Cardiac septum (tissue), 1 donor: ENCODE measurements around the gene ALLC. TPM values are rescaled to one million over a fixed set of nuclear protein-coding genes. Genes with fewer than 3 reads are reported as not detected.

Experiments used
- DNase-seq: peaks from one replicate; pipeline ENCODE4 v3.0.0-alpha.2; 2020; ENCODE audit warnings: low spot score
- intact Hi-C: fragments of 100-400 bp; cut with DNase I; formaldehyde crosslinking; loops from one replicate; pipeline ENCODE4 v1.14.0; 2022
- total RNA-seq: library from RNA; stranded (reverse); fragmentation: NEBNext Ultra II Directional; extraction: Animal tissue kit (Norgen Biotek cat#: 25700); gene quantifications from one replicate; pipeline ENCODE4 v1.2.1, GENCODE V29; 2021
- donor health status: DM: no; HTN: no; CAD: no.

The ALLC gene
- total RNA-seq, 1 donor from 2014 or later: not detected

- intact Hi-C loops: no loop called here
- DNase-seq: no peak
Observed at GRCh38 chr2:3731829-3732228, 73.8 kb downstream of the ALLC start.

DNA sequence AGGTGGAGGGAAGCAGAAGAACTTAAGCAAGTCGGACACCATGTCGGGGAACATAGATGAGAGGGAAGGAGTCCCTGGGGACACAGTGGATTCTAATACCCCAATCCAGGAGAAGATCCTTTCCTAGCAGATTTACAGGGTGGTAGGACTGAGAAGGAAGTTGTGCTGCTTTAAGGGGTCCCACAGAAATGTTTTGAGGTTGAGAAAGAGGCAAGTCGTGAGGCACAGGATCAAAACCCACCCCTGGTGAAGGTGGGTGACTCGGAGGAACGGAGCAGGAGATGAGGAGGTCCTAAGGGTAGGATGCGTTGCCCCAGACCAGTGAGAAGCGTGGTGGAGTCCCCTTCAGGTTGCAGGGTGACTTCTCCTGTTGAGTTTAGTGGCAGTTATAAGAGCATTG is 78.1 kb downstream of the ALLC start:
- DNase-seq: no peak
- intact Hi-C loops: no loop called here

DNA sequence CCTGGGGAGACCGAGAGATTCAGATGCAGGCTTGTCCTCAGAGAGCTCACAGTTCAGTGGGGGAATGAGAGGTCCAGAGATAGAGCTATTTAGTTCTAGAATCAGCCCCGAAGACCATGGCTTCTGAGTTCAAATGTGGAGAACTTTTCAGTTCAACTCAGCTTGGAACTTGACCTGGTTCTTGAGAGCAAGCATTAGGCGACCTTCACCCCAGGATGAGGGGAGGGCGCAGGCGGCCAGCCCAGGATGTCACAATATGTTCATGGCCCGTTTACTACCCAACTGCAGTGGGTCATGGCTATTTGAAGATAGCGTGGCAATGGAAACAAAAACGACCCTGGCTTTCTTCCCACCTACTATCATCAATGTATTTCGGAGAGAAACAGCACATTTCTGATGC is 79.1 kb downstream of the ALLC start:
- intact Hi-C loops: no loop called here
- DNase-seq: no peak

GRCh38 chr2:3738454-3738853 is 80.5 kb downstream of the ALLC start:
- intact Hi-C loops: no loop called here

GRCh38 chr2:3739313-3739712 is 81.3 kb downstream of the ALLC start:
- no peak for DNase-seq
- intact Hi-C loops: no loop called here

More at GRCh38 chr2:3738454-3738853, 80.5 kb downstream of the ALLC start:
- DNase-seq: no peak

GRCh38 chr2:3741396-3741795 is 83.4 kb downstream of the ALLC start:
- intact Hi-C loops: no loop called here
- no peak for DNase-seq

DNA sequence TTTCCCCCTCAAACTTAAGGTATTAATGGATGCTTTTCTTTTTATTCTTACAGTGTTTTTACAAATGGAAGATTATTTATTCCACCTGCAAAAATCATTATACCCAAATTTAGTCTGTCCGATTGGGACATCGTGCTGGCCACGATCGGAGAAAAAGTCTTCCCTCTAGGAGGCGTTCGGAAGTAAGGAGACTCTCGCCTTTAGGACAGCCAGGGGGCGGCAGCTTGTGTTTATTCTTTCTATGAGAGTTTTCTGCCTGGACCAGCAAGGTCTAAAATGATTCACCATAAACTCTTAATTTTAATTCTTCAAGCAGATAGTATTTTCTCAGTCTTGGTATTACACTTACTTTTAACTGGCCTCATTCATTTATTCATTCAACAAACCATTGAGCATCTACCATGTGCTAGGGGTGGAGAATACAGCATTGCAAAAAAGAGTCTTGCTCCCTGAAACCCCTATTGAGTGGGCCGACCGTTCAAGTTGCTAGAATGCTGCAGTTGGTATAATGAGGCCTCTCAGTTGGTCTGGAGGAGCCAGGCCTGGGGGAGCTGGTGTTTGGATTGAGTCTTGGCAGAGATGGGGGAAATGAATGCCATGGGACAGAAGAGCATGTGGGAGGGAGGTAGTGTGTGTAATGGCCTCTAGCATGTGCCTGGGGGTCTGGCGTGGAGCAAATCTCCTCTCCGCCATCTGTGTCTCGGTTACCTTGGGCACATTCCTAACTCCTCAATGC is 84.0 kb downstream of the ALLC start:
- intact Hi-C loops: no loop called here
- DNase-seq: no peak

DNA sequence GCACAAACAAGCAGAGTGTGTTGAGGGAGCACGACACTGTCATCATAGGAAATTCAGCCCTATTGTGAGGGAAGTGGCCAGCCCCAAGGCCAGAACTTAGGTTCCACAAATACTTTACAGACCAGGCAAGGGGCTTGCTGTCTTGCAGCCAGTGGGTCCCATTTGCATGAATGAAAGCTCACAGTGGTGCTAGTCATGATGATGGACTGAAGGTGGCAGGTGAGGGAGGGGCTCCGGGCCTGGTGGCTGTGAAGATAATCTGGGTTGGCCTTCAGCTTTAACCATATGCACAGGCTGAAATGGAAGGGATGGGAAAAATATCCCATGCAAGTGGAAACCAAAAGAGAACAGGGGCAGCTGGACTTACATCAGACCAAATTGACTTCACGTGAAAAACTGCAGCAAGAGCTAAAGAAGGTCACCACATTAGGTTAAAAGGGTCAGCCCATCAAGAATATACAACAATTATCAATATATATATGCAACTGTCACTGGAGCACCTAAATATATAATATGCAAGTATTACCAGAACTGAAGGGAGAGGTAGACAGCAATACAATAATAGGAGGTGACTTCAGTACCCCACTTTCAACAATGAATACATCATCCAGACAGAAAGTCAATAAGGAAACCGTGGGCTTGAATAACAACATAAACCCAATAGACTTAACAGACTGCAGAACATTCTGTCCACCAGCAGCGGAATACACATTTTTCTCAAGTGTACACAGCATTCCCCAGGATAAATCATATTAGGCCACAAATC is 84.9 kb downstream of the ALLC start:
- intact Hi-C loops: no loop called here
- DNase-seq: no peak

DNA sequence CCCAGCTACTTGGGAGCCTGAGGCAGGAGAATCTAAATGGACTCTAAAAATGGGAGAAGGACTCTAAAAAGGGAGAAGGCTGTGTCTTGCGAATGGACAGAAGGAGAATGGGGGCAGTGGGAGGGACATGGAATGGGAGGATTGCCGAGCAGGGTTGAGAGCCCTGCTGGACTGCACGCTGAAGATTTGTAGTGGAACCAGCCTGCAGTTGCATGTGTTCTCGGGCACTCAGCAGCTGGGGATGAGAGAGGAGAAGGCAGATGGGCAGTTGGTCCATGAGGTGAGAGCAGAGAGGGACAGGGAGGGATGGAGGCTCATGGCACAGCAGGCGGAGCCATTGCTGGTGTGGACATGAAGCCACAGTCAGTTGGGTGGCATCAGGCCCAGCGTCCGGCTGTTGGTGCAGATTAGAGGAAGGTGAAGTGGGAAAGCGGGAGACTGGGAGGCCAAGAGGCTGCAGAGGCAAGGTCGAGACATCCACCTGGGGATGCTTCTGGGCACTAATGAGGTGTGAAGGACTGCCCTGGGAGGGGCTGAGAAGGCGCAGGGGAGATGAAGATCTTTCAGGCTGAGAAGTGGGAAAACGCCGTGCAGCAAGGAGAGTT is 86.1 kb downstream of the ALLC start:
- DNase-seq: no peak
- intact Hi-C loops: no loop called here

DNA sequence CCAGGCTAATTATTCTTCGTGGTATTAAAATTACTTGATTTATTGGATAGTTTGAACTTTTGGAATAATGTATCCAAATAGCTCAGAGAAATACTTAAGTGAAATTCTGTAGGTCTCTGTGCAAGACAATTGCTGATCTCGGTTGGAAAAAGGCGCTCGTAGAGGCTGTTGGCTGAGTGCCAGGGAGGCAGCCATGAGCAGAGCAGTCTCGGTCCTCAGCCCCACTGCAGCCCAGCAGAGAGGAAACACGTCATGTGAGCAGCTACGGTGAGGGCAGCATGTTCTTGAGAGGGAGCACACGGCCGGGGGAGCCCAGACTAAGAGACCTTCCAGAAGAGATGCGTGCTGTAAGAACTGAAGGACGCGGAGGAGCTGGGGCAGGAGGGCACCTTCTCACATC is 87.9 kb downstream of the ALLC start:
- intact Hi-C loops: no loop called here
- no peak for DNase-seq

DNA sequence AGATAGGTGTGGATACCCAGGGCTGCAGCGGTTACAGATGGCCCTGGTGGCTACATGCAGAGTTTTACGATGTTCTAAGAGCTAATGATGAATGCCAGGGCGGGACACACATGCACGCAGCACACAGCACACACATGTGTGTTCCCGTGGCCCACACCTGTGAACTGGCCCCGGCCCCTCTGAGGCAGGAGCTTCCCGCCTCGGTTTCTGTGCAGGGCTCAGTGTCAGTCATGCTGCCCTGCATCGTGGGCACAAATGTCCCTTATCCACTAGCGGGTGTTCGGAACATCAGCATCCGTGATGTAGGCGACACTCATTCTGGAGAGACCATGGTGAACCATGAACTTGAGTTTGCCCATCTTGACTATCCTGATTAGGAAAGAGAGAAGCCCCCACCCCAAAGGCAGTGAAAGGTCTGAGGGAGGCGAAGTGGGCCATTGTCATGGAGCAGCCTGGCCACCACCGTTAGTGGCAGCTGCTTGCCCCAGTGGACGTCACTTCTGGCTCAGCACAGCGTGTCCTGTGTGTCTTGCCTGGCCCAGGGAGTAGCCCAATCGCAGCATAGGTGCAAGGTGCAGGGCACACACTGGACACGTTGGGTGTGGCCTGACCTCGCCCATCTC is 89.1 kb downstream of the ALLC start:
- intact Hi-C loops: no loop called here
- no peak for DNase-seq

DNA sequence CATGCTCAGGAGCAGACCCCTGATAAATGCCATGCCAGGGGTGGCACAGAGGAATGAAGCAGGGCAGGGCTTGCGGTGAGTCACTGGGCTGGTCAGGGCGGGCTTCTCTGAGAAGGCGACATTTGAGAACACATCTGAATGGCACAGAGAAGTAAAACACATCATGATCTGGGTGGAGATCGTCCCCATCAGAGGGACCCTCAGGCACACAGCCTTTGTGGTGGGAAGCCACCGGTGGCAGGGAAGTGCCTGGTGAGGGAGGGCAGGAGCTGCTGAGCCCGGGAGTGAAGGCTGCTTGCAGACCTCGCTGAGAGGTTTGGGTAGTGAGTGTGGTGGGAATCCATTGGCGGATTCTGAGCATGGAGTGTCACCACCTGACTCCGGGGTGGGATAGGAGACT is 89.8 kb downstream of the ALLC start:
- no peak for DNase-seq
- intact Hi-C loops: no loop called here

- intact Hi-C loops: no loop called here
- DNase-seq: no peak
Observed at GRCh38 chr2:3749201-3749600, 91.2 kb downstream of the ALLC start.

DNA sequence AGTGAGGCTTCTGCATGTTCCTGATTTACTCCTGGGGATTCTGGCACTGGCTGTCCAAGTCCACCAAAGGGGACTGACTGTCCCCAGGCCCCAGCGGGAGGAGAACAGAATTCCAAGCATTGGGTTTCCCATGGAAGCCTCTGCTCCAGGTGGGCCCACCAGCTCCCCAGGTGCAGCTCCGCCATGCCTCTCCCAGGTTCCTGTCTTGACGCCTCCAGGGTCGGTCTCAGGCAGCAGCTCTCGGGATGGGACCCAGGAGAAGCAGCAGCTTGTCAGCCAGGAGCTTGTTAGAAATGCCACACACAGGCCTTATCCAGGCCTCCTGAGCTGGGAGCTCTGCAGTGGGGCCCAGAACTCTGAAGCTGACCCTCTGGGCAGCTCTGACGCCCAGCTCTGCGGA is 93.3 kb downstream of the ALLC start:
- intact Hi-C loops: no loop called here
- DNase-seq: no peak

- intact Hi-C loops: no loop called here
- DNase-seq: no peak
Observed at GRCh38 chr2:3751806-3752205, 93.8 kb downstream of the ALLC start.

Other genes starting within 250 kb of the ALLC start
- gene ADI1, start 138.7 kb upstream of the ALLC start, total RNA-seq: 135 TPM
- 21.4 TPM for gene RNASEH1, start 99.9 kb upstream of the ALLC start, total RNA-seq
- gene RPS7, start 82.9 kb upstream of the ALLC start, total RNA-seq: 489 TPM
- 3.1 TPM for gene COLEC11, start 63.1 kb upstream of the ALLC start, total RNA-seq
- not detected for gene DCDC2C, start 45.4 kb downstream of the ALLC start, total RNA-seq